ENCODE data around the gene TCF3.

Gene TCF3

DNA sequence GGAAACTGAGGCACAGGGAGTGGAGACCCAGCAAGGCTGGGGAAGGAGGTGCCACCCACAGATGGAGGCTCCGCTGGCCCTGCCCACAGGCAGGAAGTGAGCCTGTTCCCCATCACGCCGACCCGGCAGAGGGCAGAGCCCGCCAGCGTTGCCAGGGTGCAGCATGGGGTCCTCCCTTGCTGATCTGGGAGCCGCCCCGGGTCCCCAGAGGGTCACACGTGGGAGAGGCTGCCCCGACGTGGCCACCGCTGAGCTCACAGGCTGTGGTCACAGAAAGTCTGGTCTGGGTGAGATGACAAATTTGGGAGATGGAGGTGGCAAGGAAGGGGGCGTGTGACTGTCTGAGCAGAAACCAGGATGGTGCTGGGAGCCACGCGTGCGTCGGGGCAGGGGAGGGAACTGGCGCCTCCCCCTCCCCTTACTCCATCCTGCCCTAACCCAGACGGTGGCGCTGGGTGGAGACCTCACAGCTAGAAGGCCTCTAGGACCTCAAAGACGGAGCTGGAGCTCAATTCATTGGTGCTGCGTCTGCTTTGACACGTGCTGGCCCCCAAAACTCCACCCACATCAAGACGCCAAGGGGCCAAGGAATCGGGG, 92.0 kb downstream of the TCF3 start:
- no peak for DNase-seq (ENCODE audit: low spot score)

All from GM03348 (cell line).